Measurements from ENCODE around the gene NOXA1. TPM values are rescaled to one million over a fixed set of nuclear protein-coding genes. Genes with fewer than 3 reads are reported as not detected.

NOXA1 gene
- total and polyA plus RNA-seq, 8 donors: 6.6 to 45.5 (median 12.6) TPM

GRCh38 chr9:137429974-137430722 lies 7.0 kb downstream of the NOXA1 start:
- ATAC-seq: no peak
- no peak overlapping the region for H3K27ac ChIP-seq

DNA sequence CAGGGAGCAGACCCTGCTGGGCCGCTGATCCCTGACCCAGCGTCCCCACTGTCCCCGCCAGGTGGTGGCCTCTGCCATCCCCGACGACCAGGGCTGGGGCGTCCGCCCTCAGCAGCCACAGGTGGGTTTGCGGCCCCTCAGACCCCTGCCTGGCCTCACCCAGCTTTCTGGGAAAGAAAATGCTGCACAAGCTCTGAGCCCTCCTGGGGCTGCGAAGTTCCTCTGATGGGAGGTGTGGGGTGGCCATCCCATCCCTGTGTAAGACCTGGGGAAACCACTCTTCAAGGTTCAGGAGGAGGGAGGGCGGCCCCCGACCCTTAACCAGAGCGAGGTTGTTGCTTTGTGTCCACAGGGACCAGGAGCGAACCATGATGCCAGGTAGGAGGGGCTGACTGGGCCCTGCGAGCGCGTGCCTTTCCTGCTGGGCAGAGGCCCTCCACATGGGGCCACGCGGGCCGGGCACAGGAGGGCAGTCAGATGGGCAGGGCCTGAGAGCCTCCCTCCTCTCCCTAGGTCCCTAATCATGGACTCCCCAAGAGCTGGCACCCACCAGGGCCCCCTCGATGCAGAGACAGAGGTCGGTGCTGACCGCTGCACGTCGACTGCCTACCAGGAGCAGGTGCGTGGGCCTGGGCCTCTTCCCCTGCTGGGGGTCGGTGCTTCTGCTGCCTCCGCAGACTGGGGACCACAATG lies 7.7 kb downstream of the NOXA1 start:
- intact Hi-C loops (cut with DNase I): no loop called here

More at GRCh38 chr9:137429974-137430722, 7.0 kb downstream of the NOXA1 start:
- intact Hi-C loops (cut with DNase I): no loop called here
- H3K9me3 ChIP-seq: no peaks in the 10 kb centered on the region
- no peak overlapping the region for H3K4me3 ChIP-seq
- WGBS, 2 donors: 68 to 71% methylated on average over 29 to 34 of the region's 34 CpGs
- no peaks in the 10 kb centered on the region for H3K4me1 ChIP-seq
- FAIRE-seq (no peak), DNase-seq (peak in 3 of 6 donors; percentile 57 to 72 (median 67))
- TF ChIP-seq CTCF (IDR thresholded peaks at IDR 0.05): no peak
- H3K36me3 ChIP-seq: no peaks in the 10 kb centered on the region
- H3K27me3 ChIP-seq: no peaks in the 10 kb centered on the region

GRCh38 chr9:137431416-137431931 lies 8.3 kb downstream of the NOXA1 start:
- ATAC-seq: no peak
- Histone ChIP-seq H3K4me3 (no peak overlapping the region), H3K36me3 (no peaks in the 10 kb centered on the region), H3K9me3 (no peaks in the 10 kb centered on the region), H3K27me3 (no peaks in the 10 kb centered on the region), H3K4me1 (peaks cover 7 to 10% (median 10%) of the 10 kb centered on the region in 3 donors), H3K27ac (no peak overlapping the region)
- 88 to 93% methylated on average over 16 to 21 of the region's 21 CpGs for WGBS, 2 donors
- intact Hi-C loops (cut with DNase I): no loop called here
- FAIRE-seq: no peak
- DNase-seq: peak in 3 of 6 donors; percentile 45 to 67 (median 53)
- TF ChIP-seq CTCF (IDR thresholded peaks at IDR 0.05): no peak

More for the DNA sequence above, 7.7 kb downstream of the NOXA1 start:
- FAIRE-seq: no peak
- TF ChIP-seq CTCF (IDR thresholded peaks at IDR 0.05): no peak
- DNase-seq: peak in 3 of 6 donors; percentile 27 to 75 (median 54)
- no peaks in the 10 kb centered on the region for H3K27me3 ChIP-seq
- ATAC-seq: no peak
- H3K36me3 ChIP-seq: no peaks in the 10 kb centered on the region
- no peak overlapping the region for H3K27ac ChIP-seq
- H3K9me3 ChIP-seq: no peaks in the 10 kb centered on the region
- no peak overlapping the region for H3K4me3 ChIP-seq
- WGBS, 2 donors: 88% methylated on average over 27 of the region's 27 CpGs
- H3K4me1 ChIP-seq: peaks cover 4 to 6% (median 5%) of the 10 kb centered on the region in 3 donors

DNA sequence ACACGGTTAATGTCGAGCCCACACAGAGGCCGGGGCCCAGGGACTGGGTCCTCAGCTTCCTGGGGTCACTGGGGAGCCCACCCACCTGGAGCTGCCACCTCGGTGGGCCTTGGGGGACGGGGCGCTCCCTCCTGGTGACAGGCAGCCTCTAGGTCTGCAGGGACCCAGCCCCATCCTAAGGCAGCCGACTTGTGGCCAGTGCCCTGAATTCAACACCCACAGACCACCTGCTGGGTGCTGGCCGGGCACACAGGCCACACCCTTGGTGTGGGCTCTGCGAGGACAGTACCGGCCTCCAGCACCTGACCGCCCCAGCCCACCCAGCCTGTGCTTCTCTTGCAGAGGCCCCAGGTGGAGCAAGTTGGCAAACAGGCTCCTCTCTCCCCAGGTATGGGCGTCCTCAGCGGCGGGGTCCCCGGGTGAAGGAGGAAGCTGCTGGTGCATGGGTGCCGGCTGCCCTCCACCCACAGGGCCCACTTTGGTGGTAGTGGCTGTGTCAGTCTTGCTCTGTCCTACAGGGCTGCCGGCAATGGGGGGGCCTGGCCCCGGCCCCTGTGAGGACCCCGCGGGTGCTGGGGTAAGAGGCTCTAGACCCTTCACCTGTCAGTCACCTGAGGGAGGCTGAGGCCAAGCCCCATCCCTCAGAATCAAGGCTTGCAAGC lies 9.6 kb downstream of the NOXA1 start:
- H3K4me3 ChIP-seq: no peak overlapping the region
- intact Hi-C loops (cut with DNase I): no loop called here

More for the DNA sequence above, 9.6 kb downstream of the NOXA1 start:
- Histone ChIP-seq H3K36me3 (no peaks in the 10 kb centered on the region), H3K9me3 (no peaks in the 10 kb centered on the region), H3K27ac (no peak overlapping the region), H3K4me1 (peaks cover 11 to 13% (median 12%) of the 10 kb centered on the region in 3 donors), H3K27me3 (no peaks in the 10 kb centered on the region)
- FAIRE-seq (no peak), ATAC-seq (no peak), DNase-seq (peak in 3 of 6 donors; percentile 47 to 79 (median 61))
- no peak for TF ChIP-seq CTCF (IDR thresholded peaks at IDR 0.05)
- 94 to 95% methylated on average over 19 to 20 of the region's 20 CpGs for WGBS, 2 donors

All from pancreas (tissue), 10 donors.